Non-pigmented ciliary epithelial cell (primary cell): ENCODE data around the gene CRTAC1.

ENCODE experiments used
- DNase-seq: peaks from one replicate; pipeline ENCODE4 v3.0.0-alpha.2; 2010; ENCODE audit warnings: low read depth

CRTAC1 gene

GRCh38 chr10:98029149-98030092 is 1.0 kb downstream of the CRTAC1 start:
- DNase-seq, result no peak

- no peak for DNase-seq
Measured at GRCh38 chr10:98028168-98028770, 2.2 kb downstream of the CRTAC1 start.

DNA sequence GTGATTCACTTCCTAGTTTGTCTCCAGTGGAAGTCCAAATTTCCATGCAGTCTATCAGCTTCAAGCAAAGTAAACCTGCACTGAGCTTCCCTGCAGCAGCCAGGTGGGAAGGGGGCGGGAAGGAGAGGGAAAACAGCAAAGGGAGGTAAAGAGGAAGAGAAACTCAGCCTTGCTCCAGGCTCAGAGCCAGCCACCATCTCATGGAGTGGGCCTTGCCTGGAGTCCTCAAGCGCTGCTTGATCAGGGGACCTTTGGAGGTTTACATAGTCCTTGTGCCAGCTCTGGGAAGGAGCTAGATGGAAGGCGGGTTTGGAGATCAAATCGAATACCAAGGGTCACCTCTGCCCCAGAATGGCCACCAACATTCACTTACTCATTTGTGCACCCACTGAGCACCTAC is 7.4 kb downstream of the CRTAC1 start:
- DNase-seq, result no peak

- DNase-seq, result no peak
Measured at GRCh38 chr10:98020784-98021183, 9.6 kb downstream of the CRTAC1 start.

DNA sequence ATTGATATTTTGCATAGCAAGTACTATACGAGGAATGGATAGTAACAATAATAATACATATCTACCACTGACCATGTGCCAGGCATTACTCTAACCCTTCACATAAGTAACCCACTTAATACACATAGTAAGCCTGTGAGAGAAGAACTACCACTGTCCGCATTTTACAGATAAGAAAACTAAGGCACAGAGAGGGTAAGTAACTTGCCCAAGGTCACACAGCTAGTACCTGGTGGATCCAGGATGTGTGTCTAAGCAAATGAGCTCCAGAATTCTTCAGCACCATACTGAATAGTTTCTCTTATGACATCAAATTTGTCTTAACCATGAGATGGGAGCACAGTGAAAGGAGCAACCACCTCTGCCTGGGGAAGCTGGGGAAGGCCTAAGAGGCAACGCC is 10.2 kb downstream of the CRTAC1 start:
- no peak for DNase-seq

DNA sequence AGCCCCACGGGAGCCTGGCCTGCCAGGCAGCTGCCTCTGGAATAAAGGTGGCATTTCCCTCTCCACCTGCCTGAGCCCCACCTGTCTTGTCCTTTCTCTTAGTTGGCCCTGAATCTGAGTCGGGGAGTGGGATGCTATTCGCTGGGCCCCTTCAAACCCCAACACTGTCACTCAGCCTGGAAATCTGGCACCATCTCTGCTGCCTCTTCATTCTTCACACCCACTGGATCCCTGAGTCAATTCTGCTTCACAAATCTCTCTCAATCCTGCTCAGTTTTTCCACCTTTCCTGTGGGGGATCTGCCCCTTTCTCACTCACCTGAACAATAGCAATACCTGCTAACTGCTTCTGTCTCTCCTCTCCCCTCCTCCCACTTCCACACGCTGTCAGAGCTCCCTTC is 10.6 kb downstream of the CRTAC1 start:
- DNase-seq, result no peak

- no peak for DNase-seq
Measured at GRCh38 chr10:98016772-98017475, 13.5 kb downstream of the CRTAC1 start.

- no peak for DNase-seq
Measured at GRCh38 chr10:98013776-98014175, 16.6 kb downstream of the CRTAC1 start.

DNA sequence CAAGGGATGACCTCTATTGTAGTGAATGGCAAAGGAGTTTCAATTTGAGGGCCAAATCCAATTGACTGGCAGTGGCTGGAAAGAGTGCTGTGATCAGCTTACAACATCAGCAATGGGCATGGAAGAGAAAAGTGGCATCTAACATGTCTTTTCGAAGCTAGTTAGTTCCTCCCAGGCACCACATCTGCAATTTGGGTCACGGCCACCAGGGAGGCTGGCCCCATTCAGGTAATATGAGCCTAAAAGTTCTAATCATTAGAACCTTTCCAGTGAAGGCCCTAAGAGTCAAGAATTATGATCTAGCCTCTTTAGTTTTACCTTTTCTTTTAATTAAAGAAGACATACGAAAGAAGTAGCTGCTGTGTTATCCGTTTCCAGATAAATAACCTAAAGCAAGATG is 17.3 kb downstream of the CRTAC1 start:
- no peak for DNase-seq

- DNase-seq, result no peak
Measured at GRCh38 chr10:98012644-98013043, 17.8 kb downstream of the CRTAC1 start.

GRCh38 chr10:98010939-98011685 is 19.3 kb downstream of the CRTAC1 start:
- DNase-seq, result no peak

- no peak for DNase-seq
Measured at GRCh38 chr10:98006266-98006665, 24.2 kb downstream of the CRTAC1 start.

DNA sequence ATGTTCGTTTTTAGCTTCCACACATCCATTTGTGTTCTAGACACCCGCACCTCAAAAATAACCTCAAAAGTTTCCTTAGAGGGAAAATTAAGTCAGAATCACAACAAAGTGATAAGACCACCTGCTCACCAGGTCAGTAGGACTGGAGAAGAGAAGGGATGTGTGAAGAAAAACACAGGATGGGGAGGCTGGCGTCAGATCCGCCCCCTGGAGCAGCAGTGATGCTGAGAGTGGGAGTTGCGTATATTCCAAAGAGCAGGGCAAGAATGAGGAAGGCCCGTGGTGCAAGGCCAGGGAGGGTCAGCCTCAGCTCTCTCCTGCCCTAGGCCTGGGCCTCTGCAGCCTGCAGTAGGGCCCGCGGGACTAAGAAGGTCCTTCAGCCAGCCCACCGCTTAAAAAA is 28.7 kb downstream of the CRTAC1 start:
- DNase-seq, result no peak

- DNase-seq, result no peak
Measured at GRCh38 chr10:98000346-98000745, 30.1 kb downstream of the CRTAC1 start.

- DNase-seq, result no peak
Measured at GRCh38 chr10:97999923-98000248, 30.5 kb downstream of the CRTAC1 start.

GRCh38 chr10:97999066-97999922 is 31.1 kb downstream of the CRTAC1 start:
- no peak for DNase-seq

GRCh38 chr10:97991871-97992270 is 38.5 kb downstream of the CRTAC1 start:
- DNase-seq, result peak; percentile 1

DNA sequence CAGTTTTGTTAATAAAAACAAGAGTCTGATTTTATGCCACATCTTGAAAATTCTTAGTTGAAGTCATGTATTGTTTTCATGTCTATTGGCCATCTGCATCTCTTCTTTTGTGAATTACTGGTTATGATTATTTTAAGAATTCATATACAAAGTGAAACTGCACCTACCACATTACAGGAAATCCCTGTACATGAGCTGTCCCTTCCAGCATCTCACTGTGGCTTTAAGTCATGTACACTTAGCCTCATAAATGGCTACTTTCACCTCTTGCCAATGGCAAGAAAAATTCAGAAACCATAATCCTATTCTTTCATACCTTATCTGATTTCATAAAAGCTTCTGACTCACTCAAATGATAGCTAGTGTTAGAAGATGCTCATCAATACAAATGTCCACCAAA is 48.6 kb downstream of the CRTAC1 start:
- DNase-seq, result no peak

DNA sequence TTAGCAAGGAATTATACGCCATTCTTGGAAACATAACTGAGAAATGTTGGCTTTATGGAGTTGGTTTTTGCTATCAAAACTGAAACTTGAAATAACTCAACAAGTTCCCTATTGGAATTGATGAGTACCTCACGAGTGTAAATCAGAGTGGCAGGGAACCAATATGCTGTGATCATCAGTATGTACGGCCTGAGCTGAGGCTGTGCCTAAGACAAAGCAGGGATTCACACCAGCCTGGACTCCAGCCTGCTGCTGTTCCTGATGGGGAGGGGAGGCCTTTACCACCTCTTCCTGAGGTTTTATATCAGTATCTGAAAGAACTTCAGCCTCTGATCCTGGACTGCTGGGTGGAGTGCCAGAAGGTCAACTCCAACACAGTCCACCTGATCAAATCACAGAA is 52.7 kb downstream of the CRTAC1 start:
- DNase-seq, result no peak

DNA sequence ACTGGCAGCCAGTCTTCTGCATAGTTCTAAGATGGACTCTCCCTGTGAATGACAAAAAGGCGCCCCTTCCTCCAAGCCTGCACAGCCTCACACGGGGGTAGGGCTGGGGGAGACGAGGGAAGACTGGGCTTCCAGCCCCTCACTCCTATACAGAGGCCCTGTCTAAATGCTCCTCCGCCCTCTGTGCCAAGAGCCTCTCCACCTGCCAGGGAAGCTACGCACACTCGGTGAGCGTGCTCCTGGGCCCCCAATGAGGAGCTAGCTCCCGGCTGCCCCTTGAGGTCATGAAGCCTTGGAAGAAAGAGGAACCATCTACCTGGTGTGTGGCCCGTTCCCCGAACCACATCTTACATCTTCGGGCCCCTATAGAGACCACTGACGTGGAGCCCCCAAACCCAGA is 54.8 kb downstream of the CRTAC1 start:
- DNase-seq, result no peak
